GM12864 (cell line): ENCODE measurements around the gene SMCO4.

Source experiments
- DNase-seq: peaks from one replicate; pipeline ENCODE4 v3.0.0-alpha.2; 2011; ENCODE audit warnings: low read depth
- H3K4me3 ChIP-seq: 2 replicates; pipeline ENCODE4 v1.5.1; 2011; ENCODE audit warnings: mild to moderate bottlenecking, low read depth, low read length, control low read depth
- CTCF ChIP-seq: IDR thresholded peaks from 2 replicates; pipeline ENCODE4 v1.5.1; 2011; ENCODE audit warnings: low read depth, mild to moderate bottlenecking, moderate library complexity, low read length, control low read depth, inconsistent platforms; ENCODE audit errors: missing control alignments

The SMCO4 gene

GRCh38 chr11:93513772-93514171 is 29.4 kb downstream of the SMCO4 start:
- no peak for TF ChIP-seq CTCF
- H3K4me3 ChIP-seq, result no peak overlapping the region
- no peak for DNase-seq

GRCh38 chr11:93512949-93513667 is 30.1 kb downstream of the SMCO4 start:
- H3K4me3 ChIP-seq, result no peak overlapping the region
- TF ChIP-seq CTCF, result no peak
- no peak for DNase-seq

- H3K4me3 ChIP-seq, result no peak overlapping the region
- DNase-seq, result no peak
- no peak for TF ChIP-seq CTCF
These were observed 31.1 kb downstream of the SMCO4 start for GRCh38 chr11:93512073-93512475.

GRCh38 chr11:93510196-93510873 is 32.9 kb downstream of the SMCO4 start:
- no peak overlapping the region for H3K4me3 ChIP-seq
- no peak for TF ChIP-seq CTCF
- DNase-seq, result no peak

- TF ChIP-seq CTCF, result no peak
- no peak overlapping the region for H3K4me3 ChIP-seq
- DNase-seq, result no peak
These were observed 35.7 kb downstream of the SMCO4 start for GRCh38 chr11:93507517-93507916.

- DNase-seq, result no peak
- no peak for TF ChIP-seq CTCF
- no peak overlapping the region for H3K4me3 ChIP-seq
These were observed 37.5 kb downstream of the SMCO4 start for GRCh38 chr11:93505703-93506102.
